ENCODE measurements around the gene KDM1A. TPM values are rescaled to one million over a fixed set of nuclear protein-coding genes. Genes with fewer than 3 reads are reported as not detected.

Gene KDM1A
- 110 and 121 TPM in 2 replicates for total RNA-seq (2014; rRNA removed; shearing (Covaris generic); ENCODE audit: low replicate concordance)

DNA sequence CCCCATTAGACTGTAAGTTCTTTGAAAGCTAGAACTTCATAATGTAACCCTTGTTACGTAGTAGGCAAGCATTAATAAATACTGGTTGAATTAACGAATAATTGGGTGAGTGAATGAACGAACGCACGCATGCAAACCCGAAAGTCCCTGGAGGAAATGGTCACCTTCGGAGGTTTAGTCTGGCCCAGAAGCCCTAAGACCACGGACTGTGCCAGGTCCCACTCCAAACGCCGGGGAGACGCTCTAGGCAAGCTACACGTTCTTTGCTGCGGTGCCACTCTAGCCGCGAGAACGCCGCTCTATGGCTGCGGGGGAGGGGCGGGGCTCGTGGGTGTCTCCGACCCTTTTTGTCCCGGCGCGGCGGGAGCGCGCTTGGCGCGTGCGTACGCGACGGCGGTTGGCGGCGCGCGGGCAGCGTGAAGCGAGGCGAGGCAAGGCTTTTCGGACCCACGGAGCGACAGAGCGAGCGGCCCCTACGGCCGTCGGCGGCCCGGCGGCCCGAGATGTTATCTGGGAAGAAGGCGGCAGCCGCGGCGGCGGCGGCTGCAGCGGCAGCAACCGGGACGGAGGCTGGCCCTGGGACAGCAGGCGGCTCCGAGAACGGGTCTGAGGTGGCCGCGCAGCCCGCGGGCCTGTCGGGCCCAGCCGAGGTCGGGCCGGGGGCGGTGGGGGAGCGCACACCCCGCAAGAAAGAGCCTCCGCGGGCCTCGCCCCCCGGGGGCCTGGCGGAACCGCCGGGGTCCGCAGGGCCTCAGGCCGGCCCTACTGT, at the start of gene KDM1A:
Gene KDM1A, plus strand, starts transcription at position 375 of the 769 bp plus-strand sequence. Its CDS starts 129 bp downstream, at position 504.
- Histone ChIP-seq H3K9me2 (replicated peaks; ENCODE audit: insufficient read depth, low read length) (no peaks in the 10 kb centered on the region), H3K27ac (ENCODE audit: low read length) (peak within 1 kb of the TSS; percentile 83), H3K36me3 (ENCODE audit: insufficient read depth, low read length) (peaks cover 18% of the 10 kb centered on the region), H3K9me3 (ENCODE audit: low read length) (peaks cover 10% of the 10 kb centered on the region), H3K27me3 (ENCODE audit: low read length) (no peaks in the 10 kb centered on the region), H3K4me3 (ENCODE audit: low read length) (peak within 1 kb of the TSS; percentile 95), H2AFZ (ENCODE audit: low read length) (peak within 1 kb of the TSS; percentile 90), H3K9ac (ENCODE audit: low read length) (peak within 1 kb of the TSS; percentile 99), H3K79me2 (ENCODE audit: low read length) (peaks cover 50% of the 10 kb centered on the region), H3K4me1 (ENCODE audit: low read length) (peaks cover 28% of the 10 kb centered on the region), H3K4me2 (ENCODE audit: low read depth, low read length, poor library complexity, severe bottlenecking) (peak within 1 kb of the TSS; percentile 81), H4K20me1 (ENCODE audit: insufficient read depth, low read depth, low read length) (peaks cover 32% of the 10 kb centered on the region; the same call in 1 of the 2 replicates)
- peak; percentile 99 for DNase-seq

GRCh38 chr1:22970096-22970495, 49.2 kb upstream of the KDM1A start:
- no peaks in the 10 kb centered on the region for H3K9me2 ChIP-seq (replicated peaks; ENCODE audit: insufficient read depth, low read length)
- no peaks in the 10 kb centered on the region for H3K79me2 ChIP-seq (ENCODE audit: low read length)
- no peaks in the 10 kb centered on the region for H3K36me3 ChIP-seq (ENCODE audit: insufficient read depth, low read length)
- no peak overlapping the region for H2AFZ ChIP-seq (ENCODE audit: low read length)
- no peak overlapping the region for H3K4me2 ChIP-seq (ENCODE audit: low read depth, low read length, poor library complexity, severe bottlenecking)
- no peak overlapping the region for H3K4me3 ChIP-seq (ENCODE audit: low read length)
- H3K9ac ChIP-seq (ENCODE audit: low read length), result no peak overlapping the region
- H4K20me1 ChIP-seq (ENCODE audit: insufficient read depth, low read depth, low read length), result no peaks in the 10 kb centered on the region
- H3K9me3 ChIP-seq (ENCODE audit: low read length), result no peaks in the 10 kb centered on the region
- no peak overlapping the region for H3K27ac ChIP-seq (ENCODE audit: low read length)
- no peaks in the 10 kb centered on the region for H3K27me3 ChIP-seq (ENCODE audit: low read length)
- no peak for DNase-seq
- H3K4me1 ChIP-seq (ENCODE audit: low read length), result peaks cover 9% of the 10 kb centered on the region

DNA sequence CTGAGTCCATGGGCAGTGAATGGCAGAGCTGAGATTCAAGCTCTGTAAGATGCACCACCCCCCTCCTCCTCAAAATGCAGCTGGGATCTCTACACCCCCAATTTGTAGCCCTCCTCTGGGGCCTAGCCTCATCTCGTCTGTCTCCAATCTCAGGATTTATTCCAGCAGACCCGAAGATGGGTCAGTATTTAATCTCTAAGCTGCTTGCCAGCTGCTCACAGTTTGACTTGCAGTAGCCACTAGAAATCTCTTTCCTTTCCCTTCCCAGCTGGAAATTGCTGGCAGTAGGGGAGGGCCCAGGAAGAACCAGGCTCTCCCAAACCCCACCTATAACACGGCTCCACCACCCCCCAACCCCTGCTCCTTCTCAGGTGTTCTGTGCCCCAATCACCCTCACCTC, 48.1 kb upstream of the KDM1A start:
- no peak overlapping the region for H3K9ac ChIP-seq (ENCODE audit: low read length)
- H3K27ac ChIP-seq (ENCODE audit: low read length), result no peak overlapping the region
- no peaks in the 10 kb centered on the region for H3K9me3 ChIP-seq (ENCODE audit: low read length)
- DNase-seq, result peak; percentile 29
- no peaks in the 10 kb centered on the region for H4K20me1 ChIP-seq (ENCODE audit: insufficient read depth, low read depth, low read length)
- no peak overlapping the region for H3K4me3 ChIP-seq (ENCODE audit: low read length)
- H3K4me1 ChIP-seq (ENCODE audit: low read length), result peaks cover 9% of the 10 kb centered on the region
- H3K79me2 ChIP-seq (ENCODE audit: low read length), result no peaks in the 10 kb centered on the region
- H3K27me3 ChIP-seq (ENCODE audit: low read length), result no peaks in the 10 kb centered on the region
- H2AFZ ChIP-seq (ENCODE audit: low read length), result no peak overlapping the region
- H3K4me2 ChIP-seq (ENCODE audit: low read depth, low read length, poor library complexity, severe bottlenecking), result no peak overlapping the region
- no peaks in the 10 kb centered on the region for H3K9me2 ChIP-seq (replicated peaks; ENCODE audit: insufficient read depth, low read length)
- no peaks in the 10 kb centered on the region for H3K36me3 ChIP-seq (ENCODE audit: insufficient read depth, low read length)

DNA sequence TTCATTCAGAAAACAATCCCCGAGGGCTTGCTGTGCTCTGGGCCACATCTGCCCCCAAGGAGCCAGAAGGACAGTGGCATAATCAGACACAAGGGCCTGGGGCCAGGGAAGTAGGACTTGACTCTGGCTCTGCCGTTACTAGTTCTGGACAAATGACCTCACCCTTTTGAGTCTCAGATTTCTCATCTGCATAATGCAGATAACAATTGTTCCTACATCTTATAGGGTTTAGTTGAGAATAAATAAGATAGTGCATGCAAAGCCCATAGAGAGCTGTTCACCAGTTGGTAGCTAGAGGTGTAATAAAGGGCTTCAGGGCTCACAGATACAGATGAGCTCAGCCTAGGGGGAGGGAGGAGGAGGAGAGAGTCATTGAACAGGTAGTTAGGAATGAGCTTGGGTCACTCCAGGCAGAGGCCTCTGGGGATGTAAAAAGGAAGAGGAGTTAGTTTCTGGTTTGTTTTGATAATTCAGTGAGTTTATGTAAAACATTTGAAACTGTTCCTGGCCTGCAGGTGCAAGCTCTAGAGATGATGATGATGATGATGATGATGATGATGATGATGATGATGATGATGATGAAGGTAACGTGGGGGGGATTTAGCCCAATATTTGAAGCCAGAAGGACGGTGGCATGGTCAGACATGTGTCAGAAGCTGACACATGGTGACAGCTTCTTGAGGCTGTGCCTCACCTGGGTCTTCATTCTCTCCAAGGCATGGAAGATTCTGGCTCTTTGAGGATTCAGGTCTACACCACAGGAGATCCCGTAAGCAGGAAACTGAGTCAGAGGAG, 47.5 kb upstream of the KDM1A start:
- H3K9ac ChIP-seq (ENCODE audit: low read length), result no peak overlapping the region
- no peaks in the 10 kb centered on the region for H4K20me1 ChIP-seq (ENCODE audit: insufficient read depth, low read depth, low read length)
- no peaks in the 10 kb centered on the region for H3K9me2 ChIP-seq (replicated peaks; ENCODE audit: insufficient read depth, low read length)

GRCh38 chr1:22972760-22973159, 46.5 kb upstream of the KDM1A start, which contains the start of gene LACTBL1:
LACTBL1 (minus strand) TSS chr1:22972866; CDS start chr1:22972316, 550 bp downstream.
- H3K9me2 ChIP-seq (replicated peaks; ENCODE audit: insufficient read depth, low read length), result no peaks in the 10 kb centered on the region
- no peaks in the 10 kb centered on the region for H3K27me3 ChIP-seq (ENCODE audit: low read length)
- no peak within 1 kb of the TSS for H3K4me3 ChIP-seq (ENCODE audit: low read length)
- H3K4me2 ChIP-seq (ENCODE audit: low read depth, low read length, poor library complexity, severe bottlenecking), result no peak within 1 kb of the TSS
- H2AFZ ChIP-seq (ENCODE audit: low read length), result no peak within 1 kb of the TSS
- no peaks in the 10 kb centered on the region for H3K9me3 ChIP-seq (ENCODE audit: low read length)
- no peaks in the 10 kb centered on the region for H3K36me3 ChIP-seq (ENCODE audit: insufficient read depth, low read length)
- DNase-seq, result peak; percentile 1
- H3K4me1 ChIP-seq (ENCODE audit: low read length), result peaks cover 9% of the 10 kb centered on the region
- no peak within 1 kb of the TSS for H3K27ac ChIP-seq (ENCODE audit: low read length)
- H4K20me1 ChIP-seq (ENCODE audit: insufficient read depth, low read depth, low read length), result no peaks in the 10 kb centered on the region
- H3K79me2 ChIP-seq (ENCODE audit: low read length), result no peaks in the 10 kb centered on the region
- H3K9ac ChIP-seq (ENCODE audit: low read length), result no peak within 1 kb of the TSS

More for the DNA sequence above, 47.5 kb upstream of the KDM1A start:
- Histone ChIP-seq H3K4me3 (ENCODE audit: low read length) (no peak overlapping the region), H3K36me3 (ENCODE audit: insufficient read depth, low read length) (no peaks in the 10 kb centered on the region), H3K4me2 (ENCODE audit: low read depth, low read length, poor library complexity, severe bottlenecking) (no peak overlapping the region), H3K79me2 (ENCODE audit: low read length) (no peaks in the 10 kb centered on the region), H3K9me3 (ENCODE audit: low read length) (no peaks in the 10 kb centered on the region), H2AFZ (ENCODE audit: low read length) (no peak overlapping the region), H3K27me3 (ENCODE audit: low read length) (no peaks in the 10 kb centered on the region), H3K27ac (ENCODE audit: low read length) (no peak overlapping the region), H3K4me1 (ENCODE audit: low read length) (peaks cover 9% of the 10 kb centered on the region)
- DNase-seq, result peak; percentile 29

DNA sequence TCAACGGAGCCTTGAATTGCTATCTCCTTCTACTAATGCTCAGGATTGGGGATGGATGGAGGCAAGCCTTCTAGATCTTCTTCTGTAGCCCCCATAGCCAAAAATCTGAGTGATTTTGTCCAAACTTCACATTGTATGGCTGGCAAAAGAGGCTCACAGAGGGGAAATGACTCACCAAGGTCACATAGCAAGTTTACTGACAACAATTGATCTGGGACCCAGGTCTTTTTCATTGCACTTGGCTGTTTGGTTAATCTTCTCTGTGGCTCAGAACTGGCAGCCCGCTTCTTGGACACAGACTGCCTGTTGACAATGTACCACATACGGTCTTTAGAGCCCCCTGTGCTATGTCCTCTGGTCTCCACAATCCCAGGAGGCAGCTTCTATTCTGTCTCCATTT, 43.6 kb upstream of the KDM1A start:
- H3K27me3 ChIP-seq (ENCODE audit: low read length), result no peaks in the 10 kb centered on the region
- H3K4me3 ChIP-seq (ENCODE audit: low read length), result no peak overlapping the region
- H2AFZ ChIP-seq (ENCODE audit: low read length), result no peak overlapping the region
- no peaks in the 10 kb centered on the region for H3K36me3 ChIP-seq (ENCODE audit: insufficient read depth, low read length)
- H3K27ac ChIP-seq (ENCODE audit: low read length), result no peak overlapping the region
- H4K20me1 ChIP-seq (ENCODE audit: insufficient read depth, low read depth, low read length), result no peaks in the 10 kb centered on the region
- peak; percentile 29 for DNase-seq
- H3K9me3 ChIP-seq (ENCODE audit: low read length), result no peaks in the 10 kb centered on the region
- no peaks in the 10 kb centered on the region for H3K79me2 ChIP-seq (ENCODE audit: low read length)
- no peak overlapping the region for H3K4me2 ChIP-seq (ENCODE audit: low read depth, low read length, poor library complexity, severe bottlenecking)
- no peak overlapping the region for H3K9ac ChIP-seq (ENCODE audit: low read length)
- H3K9me2 ChIP-seq (replicated peaks; ENCODE audit: insufficient read depth, low read length), result no peaks in the 10 kb centered on the region
- peaks cover 10% of the 10 kb centered on the region for H3K4me1 ChIP-seq (ENCODE audit: low read length)

GRCh38 chr1:22976127-22976460, 43.2 kb upstream of the KDM1A start:
- no peaks in the 10 kb centered on the region for H3K79me2 ChIP-seq (ENCODE audit: low read length)
- H3K9me3 ChIP-seq (ENCODE audit: low read length), result no peaks in the 10 kb centered on the region
- no peak overlapping the region for H2AFZ ChIP-seq (ENCODE audit: low read length)
- H3K4me1 ChIP-seq (ENCODE audit: low read length), result peaks cover 13% of the 10 kb centered on the region
- peak; percentile 35 for DNase-seq
- no peaks in the 10 kb centered on the region for H3K36me3 ChIP-seq (ENCODE audit: insufficient read depth, low read length)
- H3K4me2 ChIP-seq (ENCODE audit: low read depth, low read length, poor library complexity, severe bottlenecking), result no peak overlapping the region
- H3K9ac ChIP-seq (ENCODE audit: low read length), result no peak overlapping the region
- no peaks in the 10 kb centered on the region for H4K20me1 ChIP-seq (ENCODE audit: insufficient read depth, low read depth, low read length)
- no peak overlapping the region for H3K4me3 ChIP-seq (ENCODE audit: low read length)
- H3K27ac ChIP-seq (ENCODE audit: low read length), result no peak overlapping the region
- H3K9me2 ChIP-seq (replicated peaks; ENCODE audit: insufficient read depth, low read length), result no peaks in the 10 kb centered on the region
- no peaks in the 10 kb centered on the region for H3K27me3 ChIP-seq (ENCODE audit: low read length)

Measured in Karpas-422 (cell line).